H9 (cell line): ENCODE data around the gene CTRL. TPM values are rescaled to one million over a fixed set of nuclear protein-coding genes. Genes with fewer than 3 reads are reported as not detected.

Experiments
- DNase-seq: peaks from one replicate; pipeline ENCODE4 v3.0.0-alpha.2; 2017
- H2AFZ ChIP-seq: one replicate; pipeline ENCODE4 v1.6.1; 2013; ENCODE audit warnings: mild to moderate bottlenecking, low read length, control low read depth, moderate library complexity
- H2AK5ac ChIP-seq: 2 replicates; pipeline ENCODE4 v1.6.1; 2013; ENCODE audit warnings: low read length, control low read depth, mixed read lengths; ENCODE audit not compliant: insufficient read length
- H2BK120ac ChIP-seq: one replicate; pipeline ENCODE4 v1.6.1; 2013; ENCODE audit warnings: low read depth, mild to moderate bottlenecking, low read length, control low read depth, inconsistent platforms; ENCODE audit not compliant: poor library complexity, severe bottlenecking
- H2BK12ac ChIP-seq: 2 replicates; pipeline ENCODE4 v1.6.1; 2013; ENCODE audit warnings: low read length, control low read depth, mixed read lengths, low read depth; ENCODE audit not compliant: insufficient read length
- H2BK15ac ChIP-seq: 2 replicates; pipeline ENCODE4 v1.6.1; 2013; ENCODE audit warnings: low read depth, low read length, control low read depth
- H2BK20ac ChIP-seq: one replicate; pipeline ENCODE4 v1.6.1; 2013; ENCODE audit warnings: low read depth, mild to moderate bottlenecking, low read length, control low read depth, inconsistent platforms; ENCODE audit not compliant: poor library complexity, severe bottlenecking
- H2BK5ac ChIP-seq: 2 replicates; pipeline ENCODE4 v1.6.1; 2013; ENCODE audit warnings: low read length, control low read depth, mixed read lengths; ENCODE audit not compliant: insufficient read length
- H3K14ac ChIP-seq: 2 replicates; pipeline ENCODE4 v1.6.1; 2013; ENCODE audit warnings: low read length, control low read depth; ENCODE audit not compliant: insufficient read depth
- H3K18ac ChIP-seq: 2 replicates; pipeline ENCODE4 v1.6.1; 2013; ENCODE audit warnings: low read depth, mild to moderate bottlenecking, mixed read lengths, low read length, control low read depth; ENCODE audit not compliant: insufficient read length
- H3K23ac ChIP-seq: 2 replicates; pipeline ENCODE4 v1.6.1; 2013; ENCODE audit warnings: low read length, control low read depth, mixed read lengths, low read depth; ENCODE audit not compliant: insufficient read length
- H3K23me2 ChIP-seq: 2 replicates; pipeline ENCODE4 v1.6.1; 2013; ENCODE audit warnings: low read depth, mild to moderate bottlenecking, mixed read lengths, low read length, control low read depth; ENCODE audit not compliant: insufficient read length, poor library complexity, severe bottlenecking
- H3K27ac ChIP-seq: 2 replicates; pipeline ENCODE4 v1.5.1; 2013; ENCODE audit warnings: low read length, control low read depth, mixed read lengths, low read depth; ENCODE audit not compliant: insufficient read length
- H3K27me3 ChIP-seq: 2 replicates; pipeline ENCODE4 v1.6.1; 2013; ENCODE audit warnings: low read length, control low read depth, inconsistent platforms; ENCODE audit not compliant: insufficient read depth
- H3K4ac ChIP-seq: 2 replicates; pipeline ENCODE4 v1.6.1; 2013; ENCODE audit warnings: low read depth, mild to moderate bottlenecking, control low read depth, inconsistent platforms, low read length, moderate library complexity
- H3K4me1 ChIP-seq: 2 replicates; pipeline ENCODE4 v1.6.1; 2013; ENCODE audit warnings: low read length, control low read depth, inconsistent platforms; ENCODE audit not compliant: insufficient read depth
- H3K4me2 ChIP-seq: 2 replicates; pipeline ENCODE4 v1.6.1; 2013; ENCODE audit warnings: low read length, control low read depth, mixed read lengths; ENCODE audit not compliant: insufficient read length, insufficient read depth
- H3K56ac ChIP-seq: 2 replicates; pipeline ENCODE4 v1.6.1; 2013; ENCODE audit warnings: low read depth, mild to moderate bottlenecking, mixed read lengths, low read length, control low read depth; ENCODE audit not compliant: insufficient read length
- H3K79me1 ChIP-seq: 2 replicates; pipeline ENCODE4 v1.6.1; 2013; ENCODE audit warnings: low read depth, mild to moderate bottlenecking, moderate library complexity, low read length, control low read depth, inconsistent platforms; ENCODE audit not compliant: insufficient read depth, poor library complexity, severe bottlenecking
- H3K79me2 ChIP-seq: 2 replicates; pipeline ENCODE4 v1.6.1; 2013; ENCODE audit warnings: low read length, control low read depth, inconsistent platforms; ENCODE audit not compliant: insufficient read depth
- H3K9ac ChIP-seq: 2 replicates; pipeline ENCODE4 v1.6.1; 2013; ENCODE audit warnings: low read length, control low read depth, mixed read lengths; ENCODE audit not compliant: insufficient read length; ENCODE audit errors: extremely low read depth
- H3K9me3 ChIP-seq: one replicate; pipeline ENCODE4 v1.6.1; 2013; ENCODE audit warnings: low read depth, low read length, inconsistent platforms; ENCODE audit not compliant: control insufficient read depth
- H3T11ph ChIP-seq: one replicate; pipeline ENCODE4 v1.6.1; 2013; ENCODE audit warnings: mild to moderate bottlenecking, low read length, control low read depth, inconsistent platforms
- H4K20me1 ChIP-seq: one replicate; pipeline ENCODE4 v1.6.1; 2013; ENCODE audit not compliant: control insufficient read depth, insufficient read length, insufficient read depth
- H4K5ac ChIP-seq: 2 replicates; pipeline ENCODE4 v1.6.1; 2013; ENCODE audit warnings: low read depth, mild to moderate bottlenecking, mixed read lengths, low read length, control low read depth; ENCODE audit not compliant: insufficient read length
- H4K8ac ChIP-seq: replicated peaks from 2 replicates; pipeline ENCODE4 v1.6.1; 2013; ENCODE audit warnings: low read length, control low read depth, mixed read lengths, low read depth; ENCODE audit not compliant: insufficient read length
- H4K91ac ChIP-seq: 2 replicates; pipeline ENCODE4 v1.6.1; 2013; ENCODE audit warnings: low read depth, mild to moderate bottlenecking, moderate library complexity, mixed read lengths, low read length, control low read depth; ENCODE audit not compliant: insufficient read length
- H3K27ac Mint-ChIP-seq, 3 experiments: 2 replicates in 2 of 3; 3 replicates in 1 of 3; pipeline ENCODE4 v1.8.0; 2020 to 2021; ENCODE audit warnings: mixed read lengths in 3 of 3, mild to moderate bottlenecking in 1 of 3, moderate library complexity in 1 of 3
- H3K27me3 Mint-ChIP-seq: 2 replicates; pipeline ENCODE4 v1.8.0; 2021; ENCODE audit warnings: low read depth, mild to moderate bottlenecking, moderate library complexity, mixed read lengths
- H3K36me3 Mint-ChIP-seq, 3 experiments: 2 replicates in 2 of 3; 3 replicates in 1 of 3; pipeline ENCODE4 v1.8.0; 2020 to 2021; ENCODE audit warnings: low read depth in 3 of 3, mixed read lengths in 3 of 3; ENCODE audit not compliant: insufficient read depth in 1 of 3
- H3K4me1 Mint-ChIP-seq, 2 experiments: 2 replicates each; pipeline ENCODE4 v1.8.0; 2020; ENCODE audit warnings: mixed read lengths in 2 of 2
- H3K4me3 Mint-ChIP-seq, 2 experiments: 2 replicates in 1 of 2; 3 replicates in 1 of 2; pipeline ENCODE4 v1.8.0; 2020 to 2021; ENCODE audit warnings: mild to moderate bottlenecking in 2 of 2, mixed read lengths in 2 of 2, moderate library complexity in 1 of 2
- H3K9me3 Mint-ChIP-seq, 2 experiments: 2 replicates in 1 of 2; 3 replicates in 1 of 2; pipeline ENCODE4 v1.8.0; 2020; ENCODE audit warnings: mild to moderate bottlenecking in 2 of 2, mixed read lengths in 2 of 2, moderate library complexity in 1 of 2
- WGBS: extraction: QIAGEN DNeasy Blood & Tissue Kit; methylation state at CpG from one replicate; pipeline ENCODE4 v1.1.7; 2013; ENCODE audit warnings: missing lambda C conversion rate, low lambda C conversion rate, mixed read lengths; ENCODE audit not compliant: insufficient read length; ENCODE audit errors: extremely low coverage; 5-methylcytosine and 5-hydroxymethylcytosine counted together
- total RNA-seq: library from RNA; stranded (reverse); gene quantifications from 2 replicates; pipeline ENCODE4 v1.2.1, GENCODE V29; 2021
- TF ChIP-seq, protein P1 (sequence below): fragments of 200-600 bp; sonication (generic); conservative IDR thresholded peaks from 3 replicates; pipeline ENCODE4 v1.8.0; 2021; ENCODE audit warnings: antibody characterized with exemption, mild to moderate bottlenecking

Gene CTRL
- total RNA-seq, 1 experiment from 2014 or later, result 2.7 TPM

DNA sequence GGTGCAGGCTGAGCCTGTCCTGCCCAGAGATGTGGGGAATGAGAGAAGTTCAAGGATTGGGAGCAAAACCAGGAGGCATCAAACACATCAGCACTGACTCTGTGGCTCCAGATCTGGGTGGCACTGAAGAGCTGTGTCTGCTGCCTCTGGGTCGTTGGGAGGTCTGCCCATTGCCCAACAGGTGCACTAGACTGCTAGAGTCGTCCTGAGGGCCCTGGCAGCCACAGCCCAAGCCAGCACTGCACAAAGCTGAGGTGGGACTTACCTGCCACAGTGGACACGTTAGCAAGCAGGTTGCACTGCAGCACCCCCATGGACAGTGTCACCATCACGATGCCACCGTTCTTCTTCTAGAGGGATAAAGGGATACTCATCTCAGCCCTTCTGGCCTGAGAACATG lies 45.3 kb upstream of the CTRL start:
- H3K79me1 ChIP-seq, result no peaks in the 10 kb centered on the region
- no peaks in the 10 kb centered on the region for H4K20me1 ChIP-seq
- Mint-ChIP-seq H3K27me3 (peaks cover 17% of the 10 kb centered on the region), H3K27ac (no peak overlapping the region), H3K4me1 (no peaks in the 10 kb centered on the region), H3K9me3 (no peaks in the 10 kb centered on the region), H3K36me3 (no peaks in the 10 kb centered on the region), H3K4me3 (no peak overlapping the region)
- no peak overlapping the region for H4K8ac ChIP-seq
- no peak overlapping the region for H2BK120ac ChIP-seq
- H3K27me3 ChIP-seq, result no peaks in the 10 kb centered on the region; the same call in 1 of the 2 replicates
- no peak overlapping the region for H3K18ac ChIP-seq
- no CpG with 5 or more reads among the region's 5 CpGs for WGBS
- no peak overlapping the region for H4K91ac ChIP-seq
- no peak overlapping the region for H3T11ph ChIP-seq
- DNase-seq, result no peak
- no peak overlapping the region for H4K5ac ChIP-seq
- no peaks in the 10 kb centered on the region for H3K4me1 ChIP-seq
- H2BK15ac ChIP-seq, result no peak overlapping the region
- H3K79me2 ChIP-seq, result no peaks in the 10 kb centered on the region
- no peak overlapping the region for H3K23ac ChIP-seq
- no peaks in the 10 kb centered on the region for H3K23me2 ChIP-seq
- H3K14ac ChIP-seq, result no peak overlapping the region
- no peak overlapping the region for H3K27ac ChIP-seq
- no peak overlapping the region for H3K9ac ChIP-seq
- no peak overlapping the region for H3K4me2 ChIP-seq
- H3K56ac ChIP-seq, result no peak overlapping the region
- H3K4ac ChIP-seq, result no peak overlapping the region
- H2BK12ac ChIP-seq, result no peak overlapping the region
- TF ChIP-seq, protein P1, sequence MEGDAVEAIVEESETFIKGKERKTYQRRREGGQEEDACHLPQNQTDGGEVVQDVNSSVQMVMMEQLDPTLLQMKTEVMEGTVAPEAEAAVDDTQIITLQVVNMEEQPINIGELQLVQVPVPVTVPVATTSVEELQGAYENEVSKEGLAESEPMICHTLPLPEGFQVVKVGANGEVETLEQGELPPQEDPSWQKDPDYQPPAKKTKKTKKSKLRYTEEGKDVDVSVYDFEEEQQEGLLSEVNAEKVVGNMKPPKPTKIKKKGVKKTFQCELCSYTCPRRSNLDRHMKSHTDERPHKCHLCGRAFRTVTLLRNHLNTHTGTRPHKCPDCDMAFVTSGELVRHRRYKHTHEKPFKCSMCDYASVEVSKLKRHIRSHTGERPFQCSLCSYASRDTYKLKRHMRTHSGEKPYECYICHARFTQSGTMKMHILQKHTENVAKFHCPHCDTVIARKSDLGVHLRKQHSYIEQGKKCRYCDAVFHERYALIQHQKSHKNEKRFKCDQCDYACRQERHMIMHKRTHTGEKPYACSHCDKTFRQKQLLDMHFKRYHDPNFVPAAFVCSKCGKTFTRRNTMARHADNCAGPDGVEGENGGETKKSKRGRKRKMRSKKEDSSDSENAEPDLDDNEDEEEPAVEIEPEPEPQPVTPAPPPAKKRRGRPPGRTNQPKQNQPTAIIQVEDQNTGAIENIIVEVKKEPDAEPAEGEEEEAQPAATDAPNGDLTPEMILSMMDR, result no peak
- no peak overlapping the region for H2AFZ ChIP-seq
- H2AK5ac ChIP-seq, result no peak overlapping the region
- no peaks in the 10 kb centered on the region for H3K9me3 ChIP-seq
- no peak overlapping the region for H2BK20ac ChIP-seq
- H2BK5ac ChIP-seq, result no peak overlapping the region
